Ureter (tissue), 1 donor: ENCODE measurements around the gene CAPS. TPM values are rescaled to one million over a fixed set of nuclear protein-coding genes. Genes with fewer than 3 reads are reported as not detected.
"Not testable (repeated sequence)": the region's sequence is repeated elsewhere in the genome, so short reads cannot be mapped to it uniquely, and the experiment has no call there.

Experiments used
- DNase-seq: peaks from one replicate; pipeline ENCODE4 v3.0.0-alpha.2; 2020; ENCODE audit warnings: low spot score
- total RNA-seq: library from RNA; stranded (reverse); gene quantifications from one replicate; pipeline ENCODE4 v1.2.4, GENCODE V29; 2023
- donor health status: DM: yes; HTN: yes; CAD: no.

CAPS gene
- 181 TPM for total RNA-seq

GRCh38 chr19:5913739-5914357 is at the start of gene CAPS:
TSS of gene CAPS (plus strand) at chr19:5914254. CDS start at chr19:5914407, 153 bp downstream.
- DNase-seq, result peak; percentile 85

DNA sequence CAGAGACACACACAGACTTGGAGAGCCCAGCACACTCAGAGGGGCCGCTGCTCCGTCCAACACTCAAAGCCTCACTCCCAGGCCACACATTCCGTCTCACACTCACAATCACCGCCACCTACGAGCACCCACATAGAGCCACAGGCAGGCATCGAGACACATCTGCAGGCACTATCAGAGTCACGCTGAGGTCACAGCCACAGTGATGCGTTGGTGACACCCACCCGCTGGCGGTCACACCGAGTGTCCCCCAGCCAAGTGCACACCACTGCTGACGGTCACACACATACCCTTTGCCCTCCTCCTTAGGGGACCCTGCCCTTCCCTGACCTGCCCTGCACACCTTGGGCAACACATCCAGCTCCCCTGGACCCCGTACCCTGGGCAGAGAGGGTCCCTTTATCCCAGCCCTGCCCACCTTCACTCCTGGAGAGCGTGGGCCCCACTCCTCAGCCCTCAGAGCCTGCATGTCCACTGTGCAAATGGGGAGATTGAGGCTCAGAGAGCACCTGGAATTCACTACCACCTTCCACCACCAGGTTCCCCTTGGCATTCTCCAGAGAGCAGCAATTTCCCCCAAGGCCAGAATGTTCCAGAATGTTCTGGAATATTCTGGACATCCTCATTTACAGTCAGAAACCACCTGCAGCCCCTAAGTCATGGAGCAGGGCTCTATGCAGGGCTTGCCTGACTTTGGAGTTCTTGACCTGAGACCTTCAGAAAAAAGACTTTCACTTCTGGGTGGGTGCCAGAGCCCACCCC is 49.1 kb upstream of the CAPS start:
- no peak for DNase-seq

DNA sequence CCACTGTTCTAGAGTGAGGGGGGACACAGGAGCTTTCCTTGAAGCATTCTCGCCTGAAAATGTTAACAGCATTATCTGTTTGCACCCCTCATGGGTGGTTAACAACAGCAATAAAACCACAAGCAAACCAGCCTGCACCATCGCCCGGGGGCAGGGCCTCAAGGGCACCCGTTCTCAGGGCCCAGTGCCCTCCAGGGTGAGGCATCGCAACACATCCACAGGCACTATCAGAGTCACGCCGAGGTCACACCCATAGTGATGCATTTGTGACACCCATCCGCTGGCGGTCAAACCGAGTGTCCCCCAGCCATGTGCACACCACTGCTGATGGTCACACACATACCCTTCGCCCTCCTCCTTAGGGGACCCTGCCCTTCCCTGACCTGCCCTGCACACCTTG is 48.3 kb upstream of the CAPS start:
- no peak for DNase-seq

GRCh38 chr19:5867201-5868136 is 46.6 kb upstream of the CAPS start:
- no peak for DNase-seq

GRCh38 chr19:5870986-5871394 is 43.1 kb upstream of the CAPS start:
- no peak for DNase-seq

DNA sequence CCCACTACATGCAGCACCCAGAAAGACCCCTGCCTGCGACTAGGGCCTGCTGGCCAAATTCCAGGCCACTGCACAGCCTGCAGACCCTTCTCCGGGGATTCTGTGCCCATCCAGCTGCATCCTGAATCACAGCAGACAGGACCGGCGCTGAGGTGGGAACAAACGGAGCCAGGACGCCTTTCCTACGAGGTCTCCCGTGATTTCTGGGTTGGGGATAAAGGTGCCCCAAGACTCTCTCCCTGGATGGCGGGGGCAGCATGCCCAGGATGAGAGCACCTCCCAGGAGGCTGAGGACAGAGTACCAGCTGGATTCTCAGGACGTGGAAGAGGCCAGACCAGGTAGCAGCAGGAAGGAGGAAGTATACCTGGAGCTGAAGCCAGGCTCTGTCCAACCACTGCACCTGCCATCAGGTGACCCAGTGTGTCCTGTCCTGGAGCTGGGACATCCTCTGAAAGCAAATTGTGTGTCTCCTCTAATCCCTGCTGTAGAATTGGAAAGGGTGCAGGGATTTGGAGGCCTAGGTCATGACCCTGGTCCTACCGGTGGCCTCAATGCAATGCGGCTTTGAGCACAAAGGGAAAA is 40.3 kb upstream of the CAPS start:
- DNase-seq, result no peak

- not testable (repeated sequence) for DNase-seq
These were observed 39.6 kb upstream of the CAPS start for GRCh38 chr19:5874496-5874895.

DNA sequence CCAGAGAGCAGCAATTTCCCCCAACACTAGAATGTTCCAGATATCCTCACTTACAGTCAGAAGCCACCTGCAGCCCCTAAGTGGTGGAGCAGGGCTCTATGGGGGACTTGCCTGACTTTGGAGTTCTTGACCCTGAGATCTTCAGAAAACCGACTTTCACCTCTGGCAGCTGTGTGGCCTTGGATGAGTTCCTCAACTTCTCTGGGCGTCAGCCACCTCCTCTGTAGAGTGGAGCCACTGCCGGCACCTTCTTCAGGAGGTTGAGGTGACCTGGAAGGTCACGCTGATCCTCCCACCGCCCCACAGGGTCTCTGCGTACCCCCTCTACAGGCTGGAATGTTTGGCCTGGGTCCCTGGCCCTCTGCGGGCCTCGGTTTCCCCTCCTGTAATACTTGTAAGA is 36.6 kb upstream of the CAPS start:
- no peak for DNase-seq

DNA sequence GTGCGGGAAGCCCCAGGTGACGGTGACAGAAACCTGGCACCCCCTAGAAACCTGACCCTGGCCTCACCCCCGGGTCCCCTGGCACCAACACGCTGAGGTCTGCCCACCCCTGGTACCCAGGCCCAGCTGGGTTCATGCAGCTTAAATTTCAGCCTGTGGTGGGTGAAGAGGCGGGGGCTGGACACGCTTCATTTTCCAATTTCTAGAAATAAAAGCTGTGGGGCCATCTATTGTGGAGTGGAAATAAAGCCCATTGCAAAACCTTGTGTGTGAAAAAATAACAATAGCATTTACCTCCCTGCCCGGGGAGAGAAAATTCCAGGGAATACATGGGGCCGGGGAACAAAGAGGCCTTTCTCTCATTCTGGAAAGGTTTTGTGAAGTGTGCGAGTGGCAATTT is 36.2 kb upstream of the CAPS start:
- no peak for DNase-seq

GRCh38 chr19:5880196-5880595 is 33.9 kb upstream of the CAPS start:
- no peak for DNase-seq

- peak; percentile 88 for DNase-seq
These were observed 33.4 kb upstream of the CAPS start for GRCh38 chr19:5880604-5881078.

- no peak for DNase-seq
These were observed 32.3 kb upstream of the CAPS start for GRCh38 chr19:5881543-5882299.

DNA sequence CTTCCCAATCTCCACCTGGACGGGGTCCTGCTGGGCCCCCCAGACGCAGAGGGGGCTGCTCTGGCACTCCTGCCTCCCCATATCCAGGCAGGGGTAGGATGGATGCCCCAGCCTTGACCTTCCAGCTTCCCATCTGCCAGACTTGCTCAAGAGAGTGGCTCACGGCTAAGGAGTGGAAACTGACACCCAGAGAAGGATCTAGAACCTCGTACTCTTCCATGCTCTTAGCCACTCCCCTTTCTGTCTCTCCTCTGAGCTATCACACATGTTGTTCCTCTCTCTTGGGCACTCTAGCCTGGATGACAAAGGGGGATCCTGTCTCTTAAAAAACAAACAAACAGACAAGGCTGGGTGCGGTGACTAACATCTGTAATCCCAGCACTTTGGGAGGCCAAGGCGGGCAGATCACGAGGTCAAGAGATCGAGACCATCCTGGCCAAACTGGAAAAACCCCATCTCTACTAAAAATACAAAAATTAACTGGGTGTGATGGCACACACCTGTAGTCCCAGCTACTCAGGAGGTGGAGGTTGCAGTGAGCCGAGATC is 31.6 kb upstream of the CAPS start:
- no peak for DNase-seq

- not testable (repeated sequence) for DNase-seq
These were observed 30.7 kb upstream of the CAPS start for GRCh38 chr19:5883157-5883873.

GRCh38 chr19:5884065-5884811 is 29.8 kb upstream of the CAPS start:
- DNase-seq, result not testable (repeated sequence)

GRCh38 chr19:5889288-5889971 is 24.6 kb upstream of the CAPS start:
- no peak for DNase-seq

- no peak for DNase-seq
These were observed 24.0 kb upstream of the CAPS start for GRCh38 chr19:5890099-5890498.

DNA sequence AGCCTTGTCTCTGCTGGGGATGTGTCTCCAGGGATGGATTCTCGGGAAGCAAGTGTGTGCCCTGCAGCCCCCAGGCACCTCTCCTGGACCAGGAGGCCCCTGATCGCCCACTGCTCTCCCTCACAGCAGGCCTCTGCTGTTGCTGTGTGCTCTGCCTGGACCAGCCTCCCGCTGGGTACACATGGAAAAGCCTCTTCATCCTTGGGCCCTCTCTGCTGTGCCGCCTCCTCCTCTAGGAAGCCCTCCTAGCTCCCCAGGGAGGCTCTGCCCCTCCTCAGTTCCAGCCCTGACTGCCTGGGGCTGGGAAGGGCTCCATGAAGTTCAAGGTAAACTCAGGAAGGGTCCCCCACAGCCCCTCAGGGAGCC is 22.5 kb upstream of the CAPS start:
- no peak for DNase-seq
